DMS79 treated with DMSO at 0.1 percent for 48 hours (cell line): Measurements from ENCODE around the gene PGBD5.

Experiments
- DNase-seq: peaks from one replicate; lab custom pipeline; 2025; lab: John Stamatoyannopoulos, UW

The PGBD5 gene

GRCh38 chr1:230278871-230279582 is 147.1 kb downstream of the PGBD5 start:
- no peak for DNase-seq

- no peak for DNase-seq
These were observed 147.8 kb downstream of the PGBD5 start for GRCh38 chr1:230278376-230278775.

- no peak for DNase-seq
These were observed 148.7 kb downstream of the PGBD5 start for GRCh38 chr1:230277201-230278025.

GRCh38 chr1:230276401-230276800 is 149.7 kb downstream of the PGBD5 start:
- no peak for DNase-seq

GRCh38 chr1:230274254-230274653 is 151.9 kb downstream of the PGBD5 start:
- no peak for DNase-seq

- no peak for DNase-seq
These were observed 152.9 kb downstream of the PGBD5 start for GRCh38 chr1:230273141-230273710.

- no peak for DNase-seq
These were observed 153.6 kb downstream of the PGBD5 start for GRCh38 chr1:230272557-230272956.

GRCh38 chr1:230271300-230272035 is 154.7 kb downstream of the PGBD5 start:
- no peak for DNase-seq

- DNase-seq: no peak
These were observed 155.4 kb downstream of the PGBD5 start for GRCh38 chr1:230270559-230271281.

- DNase-seq: no peak
These were observed 156.0 kb downstream of the PGBD5 start for GRCh38 chr1:230270185-230270558.

- peak; percentile 47 for DNase-seq
These were observed 157.6 kb downstream of the PGBD5 start for GRCh38 chr1:230268371-230269170.

- no peak for DNase-seq
These were observed 158.6 kb downstream of the PGBD5 start for GRCh38 chr1:230267338-230268065.

- DNase-seq: no peak
These were observed 159.7 kb downstream of the PGBD5 start for GRCh38 chr1:230266456-230266855.

- no peak for DNase-seq
These were observed 160.7 kb downstream of the PGBD5 start for GRCh38 chr1:230265200-230266115.
